ENCODE measurements around the gene LUC7L3. TPM values are rescaled to one million over a fixed set of nuclear protein-coding genes. Genes with fewer than 3 reads are reported as not detected.
A peak's percentile ranks its signal among the peaks of the same experiment; 100 is the strongest.

Gene LUC7L3
- total RNA-seq, 2 donors from 2014 or later: 128 to 145 TPM

DNA sequence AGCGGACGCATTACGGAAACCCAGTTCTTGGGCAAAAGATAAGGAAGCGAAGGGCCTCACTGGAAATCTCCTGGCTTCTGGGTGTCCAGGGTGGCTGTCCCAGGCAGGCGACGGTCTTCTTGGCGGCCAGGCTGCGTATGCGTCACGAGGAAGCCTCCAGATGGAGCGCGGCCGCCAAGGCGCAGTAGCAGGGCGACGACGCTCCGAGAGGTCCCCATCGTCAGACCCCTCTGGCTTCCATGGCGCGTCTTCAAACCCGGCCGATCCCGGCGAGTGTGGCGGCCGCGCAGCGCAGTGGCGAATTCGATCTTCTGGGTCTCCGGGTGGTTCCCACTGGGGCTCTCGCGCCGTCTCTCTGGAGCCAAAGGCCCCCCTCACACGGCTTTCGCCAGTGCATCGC is 61.8 kb downstream of the LUC7L3 start:
- no peaks in the 10 kb centered on the region for H3K36me3 Mint-ChIP-seq
- DNase-seq (ENCODE audit: low spot score in 2 of 2) (no peak), ATAC-seq (no peak)
- no peak overlapping the region for H3K27ac Mint-ChIP-seq
- no peaks in the 10 kb centered on the region for H3K9me3 Mint-ChIP-seq

DNA sequence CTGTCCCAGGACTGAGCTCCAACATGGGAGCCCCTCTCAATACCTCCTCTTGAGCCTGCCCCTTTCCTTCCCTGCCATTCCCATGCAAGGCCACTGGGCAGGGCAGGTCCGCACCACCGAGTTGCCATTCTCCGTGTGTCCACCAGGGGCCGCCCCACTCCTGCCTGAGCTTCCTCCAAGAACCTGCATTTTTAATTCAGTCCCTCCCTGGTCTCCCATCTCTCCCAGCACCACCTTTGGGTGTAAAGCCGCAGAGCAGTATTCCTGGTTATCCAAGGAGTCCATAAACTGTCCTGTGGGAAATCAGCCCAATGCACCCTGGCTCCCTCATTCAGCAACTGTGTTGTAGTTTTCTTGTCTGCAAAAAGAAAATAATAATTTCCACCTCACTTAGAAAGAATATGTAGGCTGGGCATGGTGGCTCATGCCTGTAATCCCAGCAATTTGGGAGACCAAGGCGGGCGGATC is 63.8 kb downstream of the LUC7L3 start:
- H3K27ac Mint-ChIP-seq: no peak overlapping the region
- no peaks in the 10 kb centered on the region for H3K9me3 Mint-ChIP-seq
- peak; percentile 92 to 94 for ATAC-seq
- peak; percentile 78 to 87 for DNase-seq (ENCODE audit: low spot score in 2 of 2)
- H3K36me3 Mint-ChIP-seq: no peaks in the 10 kb centered on the region

GRCh38 chr17:50783905-50784304 is 64.5 kb downstream of the LUC7L3 start:
- H3K27ac Mint-ChIP-seq: peak overlapping the region in 1 of 2 donors; percentile 0
- DNase-seq (ENCODE audit: low spot score in 2 of 2): no peak
- H3K36me3 Mint-ChIP-seq: no peaks in the 10 kb centered on the region
- no peak for ATAC-seq
- no peaks in the 10 kb centered on the region for H3K9me3 Mint-ChIP-seq

GRCh38 chr17:50785126-50785525 is 65.7 kb downstream of the LUC7L3 start:
- Mint-ChIP-seq H3K27ac (no peak overlapping the region), H3K9me3 (no peaks in the 10 kb centered on the region), H3K36me3 (no peaks in the 10 kb centered on the region)
- ATAC-seq (no peak), DNase-seq (ENCODE audit: low spot score in 2 of 2) (no peak)

- DNase-seq (ENCODE audit: low spot score in 2 of 2) (no peak), ATAC-seq (no peak)
- Mint-ChIP-seq H3K9me3 (no peaks in the 10 kb centered on the region), H3K36me3 (no peaks in the 10 kb centered on the region), H3K27ac (no peak overlapping the region)
Observed at GRCh38 chr17:50785946-50786570, 66.7 kb downstream of the LUC7L3 start.

DNA sequence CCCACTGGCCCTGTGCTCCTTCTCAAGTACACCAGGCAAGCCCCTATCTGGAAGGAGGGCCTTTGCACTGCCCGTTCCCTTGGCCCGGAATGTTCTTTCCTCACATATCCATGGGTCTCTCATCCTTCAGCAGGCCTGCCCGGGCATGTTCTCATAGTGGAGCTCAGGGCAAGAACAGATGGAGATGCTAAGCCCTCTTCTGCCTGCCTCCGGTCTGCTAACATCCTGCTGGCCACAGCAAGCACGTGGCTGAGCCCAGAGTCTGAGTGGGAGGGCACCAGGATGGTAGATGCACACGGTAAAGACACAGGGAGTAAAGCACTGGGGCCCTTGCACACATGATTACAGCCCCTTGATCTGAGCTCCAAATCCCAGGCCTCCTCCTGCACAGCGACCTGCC is 67.7 kb downstream of the LUC7L3 start:
- Mint-ChIP-seq H3K27ac (no peak overlapping the region), H3K9me3 (no peaks in the 10 kb centered on the region), H3K36me3 (no peaks in the 10 kb centered on the region)
- DNase-seq (ENCODE audit: low spot score in 2 of 2): no peak
- ATAC-seq: no peak

DNA sequence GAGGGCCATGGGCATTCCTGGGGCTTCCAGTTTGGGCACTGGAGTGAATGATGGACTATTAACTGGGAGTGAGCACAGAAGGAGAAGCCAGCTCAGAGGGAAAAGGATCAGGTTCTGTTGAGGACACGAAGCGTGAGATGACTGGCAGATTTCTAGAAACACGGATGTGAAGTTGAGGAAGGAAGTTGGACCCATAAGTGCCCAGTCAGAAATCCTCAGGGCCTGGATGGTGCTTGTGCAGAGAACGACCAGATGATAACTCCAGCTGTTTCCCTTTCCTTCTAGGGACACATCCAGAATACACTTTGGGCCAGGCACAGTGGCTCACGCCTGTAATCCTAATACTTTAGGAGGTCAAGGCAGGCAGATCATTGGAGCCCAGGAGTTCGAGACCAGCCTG is 71.2 kb downstream of the LUC7L3 start:
- DNase-seq (ENCODE audit: low spot score in 2 of 2) (no peak), ATAC-seq (no peak)
- Mint-ChIP-seq H3K36me3 (no peaks in the 10 kb centered on the region), H3K9me3 (no peaks in the 10 kb centered on the region), H3K27ac (peak overlapping the region in 1 of 2 donors; percentile 62)

DNA sequence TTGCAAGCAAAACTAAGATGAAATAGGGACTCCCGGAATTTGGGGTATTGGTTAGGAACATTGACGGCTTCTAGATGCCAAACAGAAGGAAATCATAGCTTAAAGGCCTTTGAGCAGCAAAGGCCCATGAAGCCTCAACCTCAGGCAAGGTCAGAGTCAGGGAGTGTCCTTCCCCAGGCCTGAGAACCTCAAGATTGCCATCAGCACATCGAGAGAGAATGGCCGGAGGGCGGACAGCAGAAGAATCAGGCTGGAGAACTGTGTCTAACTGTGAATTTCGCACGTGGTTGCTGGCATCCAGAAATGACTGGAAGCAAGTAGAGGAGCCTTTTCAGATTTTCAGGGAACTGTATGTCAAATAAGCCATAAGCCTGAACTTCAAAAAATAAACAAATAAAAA is 72.7 kb downstream of the LUC7L3 start:
- no peaks in the 10 kb centered on the region for H3K9me3 Mint-ChIP-seq
- DNase-seq (ENCODE audit: low spot score in 2 of 2) (no peak), ATAC-seq (no peak)
- no peaks in the 10 kb centered on the region for H3K36me3 Mint-ChIP-seq
- H3K27ac Mint-ChIP-seq: no peak overlapping the region

- no peaks in the 10 kb centered on the region for H3K9me3 Mint-ChIP-seq
- DNase-seq (ENCODE audit: low spot score in 2 of 2) (no peak), ATAC-seq (no peak)
- no peak overlapping the region for H3K27ac Mint-ChIP-seq
- no peaks in the 10 kb centered on the region for H3K36me3 Mint-ChIP-seq
Observed at GRCh38 chr17:50793007-50793406, 73.6 kb downstream of the LUC7L3 start.

GRCh38 chr17:50794361-50794760 is 75.0 kb downstream of the LUC7L3 start:
- Mint-ChIP-seq H3K36me3 (no peaks in the 10 kb centered on the region), H3K27ac (no peak overlapping the region), H3K9me3 (no peaks in the 10 kb centered on the region)
- DNase-seq (ENCODE audit: low spot score in 2 of 2): no peak
- ATAC-seq: no peak

DNA sequence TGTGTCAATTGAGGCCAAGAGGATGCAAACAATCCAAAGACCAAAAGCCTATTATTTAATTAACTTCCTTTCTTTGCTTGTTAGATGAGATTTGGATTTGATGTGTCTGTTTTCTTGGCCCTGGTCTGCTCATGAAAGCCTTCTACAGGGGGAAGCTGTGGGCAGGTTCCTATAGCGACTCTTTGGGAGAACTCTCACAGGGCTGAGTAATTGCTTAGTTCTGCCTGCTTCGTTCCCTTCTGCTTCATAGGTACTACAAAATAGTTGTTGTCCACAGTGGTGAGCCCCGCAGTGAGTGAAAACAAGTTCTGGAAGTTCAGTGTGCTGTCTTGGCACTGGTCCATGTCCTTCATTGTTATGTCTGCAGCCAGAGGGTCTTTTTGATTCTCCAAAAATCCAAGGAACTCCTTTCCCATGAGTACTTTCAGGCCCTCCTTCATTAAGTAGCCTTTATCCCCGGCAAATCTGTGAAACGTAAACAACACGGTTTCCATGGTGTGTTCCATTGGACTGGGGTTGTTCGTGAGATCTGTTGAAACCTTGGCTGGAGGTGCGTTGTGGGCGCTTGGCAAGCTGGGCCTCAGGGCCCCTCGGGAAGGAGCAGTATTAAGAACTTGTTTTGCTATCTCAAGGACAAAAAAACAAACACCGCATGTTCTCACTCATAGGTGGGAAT is 77.9 kb downstream of the LUC7L3 start:
- no peak for ATAC-seq
- Mint-ChIP-seq H3K36me3 (no peaks in the 10 kb centered on the region), H3K9me3 (no peaks in the 10 kb centered on the region), H3K27ac (no peak overlapping the region)
- no peak for DNase-seq (ENCODE audit: low spot score in 2 of 2)

DNA sequence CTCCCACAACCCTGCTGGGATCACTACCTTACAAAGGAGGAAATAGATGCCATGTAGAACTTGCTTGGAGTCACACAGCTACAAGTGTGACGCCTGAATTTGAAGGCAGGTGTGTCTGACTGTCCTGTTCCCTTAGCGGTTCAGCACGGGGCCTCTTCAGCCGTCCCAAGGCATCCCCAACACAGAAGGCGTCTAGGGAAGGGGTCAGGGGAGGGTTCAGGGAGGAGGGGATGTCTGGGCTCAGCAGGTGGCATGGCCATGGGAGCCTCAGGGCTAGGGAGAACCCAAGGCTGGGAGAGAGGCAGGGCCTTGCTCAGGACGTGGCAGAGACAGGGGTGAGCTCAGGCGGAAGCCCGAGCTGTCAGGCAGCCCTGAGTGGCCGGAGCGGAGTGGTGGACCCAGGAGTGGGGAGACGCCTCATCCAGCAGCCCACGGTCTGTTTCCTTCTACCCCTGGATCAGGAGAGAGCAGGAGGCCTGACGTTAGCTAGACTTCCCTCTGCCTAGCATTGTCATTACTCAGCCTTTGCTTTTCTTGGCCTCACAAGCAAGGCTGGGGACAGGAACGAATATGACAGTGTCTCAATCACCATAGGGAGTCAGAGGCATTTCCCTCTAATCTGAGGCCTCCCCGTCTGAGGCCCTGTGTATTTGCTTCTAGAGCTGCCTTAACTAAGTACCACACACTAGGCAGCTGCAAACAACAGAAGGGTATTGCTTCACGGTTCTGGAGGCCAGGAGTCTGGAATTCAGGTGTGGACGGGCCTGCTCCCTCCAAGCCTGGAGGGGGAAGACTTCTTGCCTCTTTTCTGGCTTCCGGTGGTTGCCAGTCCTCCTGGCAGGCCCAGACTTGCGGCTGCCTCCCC is 79.3 kb downstream of the LUC7L3 start:
- no peaks in the 10 kb centered on the region for H3K36me3 Mint-ChIP-seq
- no peak for ATAC-seq

GRCh38 chr17:50799582-50799981 is 80.2 kb downstream of the LUC7L3 start:
- Mint-ChIP-seq H3K27ac (no peak overlapping the region), H3K36me3 (no peaks in the 10 kb centered on the region), H3K9me3 (no peaks in the 10 kb centered on the region)
- DNase-seq (ENCODE audit: low spot score in 2 of 2): no peak
- no peak for ATAC-seq

More for the DNA sequence above, 79.3 kb downstream of the LUC7L3 start:
- no peak for DNase-seq (ENCODE audit: low spot score in 2 of 2)
- H3K9me3 Mint-ChIP-seq: no peaks in the 10 kb centered on the region
- H3K27ac Mint-ChIP-seq: no peak overlapping the region

GRCh38 chr17:50800196-50800700 is 80.8 kb downstream of the LUC7L3 start:
- peak overlapping the region in 1 of 2 donors; percentile 45 for H3K27ac Mint-ChIP-seq
- ATAC-seq: no peak
- H3K9me3 Mint-ChIP-seq: no peaks in the 10 kb centered on the region

DNA sequence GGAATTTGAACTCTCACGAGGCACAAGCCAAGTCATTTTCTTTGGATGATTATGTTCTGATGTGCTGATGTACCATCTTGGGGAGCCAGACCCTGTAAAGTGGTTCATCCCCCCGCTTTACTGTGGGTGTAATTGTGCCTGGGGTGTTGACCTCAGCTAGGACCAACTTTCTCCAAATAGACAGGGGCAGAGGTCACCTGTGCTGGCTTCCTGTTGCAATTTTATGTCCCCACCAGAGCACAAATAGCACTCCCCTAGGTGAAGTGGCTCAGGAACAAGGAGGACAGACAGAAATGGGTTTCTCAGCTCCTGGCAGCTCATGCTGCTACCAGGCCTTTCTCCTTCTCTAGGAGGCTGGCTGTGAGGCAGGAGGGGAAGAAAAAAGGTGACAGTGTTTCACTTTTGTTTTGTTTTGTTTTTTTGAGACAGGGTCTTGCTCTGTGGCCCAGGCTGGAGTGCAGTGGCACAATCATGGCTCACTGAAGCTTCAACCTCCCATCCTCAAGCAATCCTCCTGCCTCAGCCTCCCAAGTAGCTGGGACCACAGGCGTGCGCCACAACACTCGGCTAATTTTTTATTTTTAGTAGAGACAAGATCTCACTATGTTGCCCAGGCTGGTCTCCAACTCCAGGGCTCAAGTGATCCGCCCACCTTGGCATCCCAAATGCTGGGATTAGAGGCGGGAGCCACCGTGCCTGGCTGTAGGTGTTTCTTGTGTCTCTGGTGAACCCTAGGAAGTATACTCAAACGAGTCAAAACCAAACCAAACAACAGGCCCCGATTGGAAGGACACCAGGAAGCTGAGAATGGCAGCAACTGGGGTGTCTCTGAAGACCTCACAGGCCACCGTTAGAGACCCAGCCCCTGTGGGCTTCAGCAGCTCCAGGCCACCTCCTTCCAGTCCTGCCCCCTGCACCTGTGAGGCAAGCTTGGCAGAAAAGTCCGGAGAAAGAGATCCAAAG is 83.5 kb downstream of the LUC7L3 start:
- peak overlapping the region in 1 of 2 donors; percentile 50 for H3K27ac Mint-ChIP-seq
- no peaks in the 10 kb centered on the region for H3K9me3 Mint-ChIP-seq
- ATAC-seq: no peak
- no peak for DNase-seq (ENCODE audit: low spot score in 2 of 2)
- no peaks in the 10 kb centered on the region for H3K36me3 Mint-ChIP-seq

More at GRCh38 chr17:50800196-50800700, 80.8 kb downstream of the LUC7L3 start:
- H3K36me3 Mint-ChIP-seq: no peaks in the 10 kb centered on the region
- no peak for DNase-seq (ENCODE audit: low spot score in 2 of 2)

GRCh38 chr17:50803676-50804075 is 84.3 kb downstream of the LUC7L3 start:
- DNase-seq (ENCODE audit: low spot score in 2 of 2) (no peak), ATAC-seq (no peak)
- H3K36me3 Mint-ChIP-seq: no peaks in the 10 kb centered on the region
- no peaks in the 10 kb centered on the region for H3K9me3 Mint-ChIP-seq
- no peak overlapping the region for H3K27ac Mint-ChIP-seq
